Urinary bladder (tissue), 4 donors: ENCODE results near the gene KIF6. TPM values are rescaled to one million over a fixed set of nuclear protein-coding genes. Genes with fewer than 3 reads are reported as not detected.

Experiments used
- DNase-seq: peaks from one replicate; pipeline ENCODE4 v3.0.0-alpha.2; 2015; ENCODE audit errors: extremely low spot score
- H3K27ac ChIP-seq: one replicate; pipeline ENCODE4 v1.5.1; 2013; ENCODE audit warnings: low read depth, mild to moderate bottlenecking, moderate library complexity
- H3K36me3 ChIP-seq: one replicate; pipeline ENCODE4 v1.6.1; 2013; ENCODE audit warnings: mild to moderate bottlenecking, moderate library complexity; ENCODE audit not compliant: insufficient read depth
- H3K4me1 ChIP-seq: one replicate; pipeline ENCODE4 v1.6.1; 2013; ENCODE audit warnings: mild to moderate bottlenecking, moderate library complexity; ENCODE audit not compliant: insufficient read depth
- H3K4me3 ChIP-seq: one replicate; pipeline ENCODE4 v1.5.1; 2013; ENCODE audit warnings: low read depth, low read length
- WGBS: extraction: QIAGEN DNeasy Blood & Tissue Kit; methylation state at CpG from one replicate; pipeline ENCODE4 v1.1.7; 2013; 5-methylcytosine and 5-hydroxymethylcytosine counted together
- polyA plus RNA-seq: library from polyadenylated mRNA; stranded (reverse); fragments of 200-250 nt; gene quantifications from one replicate; pipeline ENCODE4 v1.2.3, GENCODE V29; 2013
- total RNA-seq: library from RNA; depleted of rRNA; stranded (reverse); fragments of >200 nt; gene quantifications from one replicate; pipeline ENCODE4 v1.2.3, GENCODE V29; 2014
- donor health status: healthy with polysubstance abuse.
- donor health status: healthy.

Gene KIF6
- total and polyA plus RNA-seq, 2 donors, result 0.14 to 1.1 TPM

DNA sequence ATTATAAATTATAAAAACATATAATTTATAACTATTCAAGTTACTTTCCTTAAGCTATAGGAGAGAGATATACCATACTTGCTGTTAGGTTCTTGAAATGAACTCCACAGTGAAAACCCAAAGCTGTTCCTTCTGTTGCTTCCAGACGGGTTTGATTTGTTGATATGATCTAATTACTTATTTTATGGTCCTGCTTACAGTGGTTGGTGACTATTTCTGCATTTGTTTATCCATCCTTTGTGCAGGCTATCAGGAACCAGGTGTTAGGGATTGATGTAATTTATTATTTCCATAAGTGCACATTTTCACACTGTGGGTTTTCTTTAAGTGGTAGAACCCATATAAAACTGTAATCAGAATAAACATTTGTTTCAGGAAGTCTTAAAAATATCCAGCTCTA is 167.1 kb downstream of the KIF6 start:
- Histone ChIP-seq H3K36me3 (no peaks in the 10 kb centered on the region), H3K27ac (no peak overlapping the region), H3K4me1 (no peaks in the 10 kb centered on the region), H3K4me3 (no peak overlapping the region)
- WGBS, result 45% methylated on average over 1 of the region's 1 CpG
- no peak for DNase-seq

GRCh38 chr6:39555136-39555535 is 170.1 kb downstream of the KIF6 start:
- Histone ChIP-seq H3K4me3 (no peak overlapping the region), H3K27ac (no peak overlapping the region), H3K36me3 (no peaks in the 10 kb centered on the region), H3K4me1 (no peaks in the 10 kb centered on the region)
- 88% methylated on average over 3 of the region's 3 CpGs for WGBS
- DNase-seq, result no peak

DNA sequence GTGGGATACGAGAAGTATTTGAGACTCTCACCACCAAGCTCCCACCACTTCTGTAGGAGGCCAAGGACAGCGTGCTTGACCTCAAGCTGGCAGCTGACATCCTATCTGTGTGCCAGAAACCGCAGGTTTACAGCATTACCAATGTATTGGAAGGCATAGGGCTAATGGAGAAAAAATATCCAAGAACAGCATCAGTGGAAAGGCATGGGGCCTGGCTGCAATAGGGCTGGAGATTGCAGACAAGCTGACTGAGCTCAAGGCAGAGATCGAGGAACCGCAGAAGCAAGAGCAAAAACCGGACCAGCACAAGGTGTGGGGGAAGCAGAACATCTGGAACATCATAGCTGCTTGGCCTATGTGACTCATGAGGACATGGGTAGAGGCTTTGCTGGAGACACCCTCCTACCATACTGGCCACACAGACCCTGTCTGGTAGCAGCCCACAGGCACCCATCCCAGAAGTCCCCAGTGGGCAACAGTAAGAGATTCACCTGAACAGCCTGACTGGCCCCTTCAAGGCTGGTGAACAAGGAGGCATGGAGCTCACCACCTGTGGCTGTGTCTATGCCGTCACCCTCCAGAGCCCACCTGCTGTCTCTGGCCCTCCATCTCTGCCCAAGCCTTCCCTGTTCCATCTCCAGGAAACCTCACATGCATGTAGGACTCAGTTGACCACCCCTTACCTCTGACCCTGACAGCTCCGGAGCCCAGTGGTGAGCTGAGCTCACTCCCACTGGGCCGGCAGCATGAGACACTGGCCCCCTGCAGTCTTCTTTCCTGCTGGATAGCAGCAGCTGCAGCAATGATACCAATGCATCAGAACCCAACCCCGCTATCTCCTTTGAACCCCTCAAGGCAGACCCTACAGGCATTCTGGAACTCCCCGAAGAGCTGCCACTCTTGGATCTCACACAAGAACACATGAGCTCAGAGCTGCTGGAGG is 171.1 kb downstream of the KIF6 start:
- no peak overlapping the region for H3K27ac ChIP-seq
- no peak for DNase-seq

GRCh38 chr6:39553029-39553428 is 172.2 kb downstream of the KIF6 start:
- Histone ChIP-seq H3K4me1 (no peaks in the 10 kb centered on the region), H3K27ac (no peak overlapping the region), H3K4me3 (no peak overlapping the region), H3K36me3 (no peaks in the 10 kb centered on the region)
- no peak for DNase-seq

More for the DNA sequence above, 171.1 kb downstream of the KIF6 start:
- no peaks in the 10 kb centered on the region for H3K36me3 ChIP-seq
- H3K4me3 ChIP-seq, result no peak overlapping the region
- H3K4me1 ChIP-seq, result no peaks in the 10 kb centered on the region
- WGBS, result 91% methylated on average over 11 of the region's 11 CpGs

DNA sequence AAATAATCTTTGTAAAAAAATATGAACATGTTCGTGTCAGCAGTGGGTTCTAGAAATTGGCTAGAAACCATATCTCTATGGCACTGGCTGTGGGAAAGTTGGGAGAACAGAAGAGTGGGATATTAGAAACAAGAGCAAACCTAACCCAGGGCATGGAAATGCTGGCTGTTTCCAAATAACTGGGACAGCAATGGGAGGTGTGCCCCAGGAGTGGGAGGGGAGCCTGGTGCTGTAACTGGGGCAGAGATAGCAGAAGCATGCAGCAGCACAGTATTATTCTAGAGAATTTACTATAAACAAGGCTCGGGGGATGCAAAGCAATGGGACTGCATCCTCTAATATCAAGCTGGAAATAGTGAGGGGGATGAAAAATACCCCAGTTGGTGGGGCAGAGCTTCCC is 175.0 kb downstream of the KIF6 start:
- H3K36me3 ChIP-seq, result no peaks in the 10 kb centered on the region
- WGBS, result 59% methylated on average over 2 of the region's 2 CpGs
- H3K4me3 ChIP-seq, result no peak overlapping the region
- no peaks in the 10 kb centered on the region for H3K4me1 ChIP-seq
- no peak for DNase-seq
- H3K27ac ChIP-seq, result no peak overlapping the region

DNA sequence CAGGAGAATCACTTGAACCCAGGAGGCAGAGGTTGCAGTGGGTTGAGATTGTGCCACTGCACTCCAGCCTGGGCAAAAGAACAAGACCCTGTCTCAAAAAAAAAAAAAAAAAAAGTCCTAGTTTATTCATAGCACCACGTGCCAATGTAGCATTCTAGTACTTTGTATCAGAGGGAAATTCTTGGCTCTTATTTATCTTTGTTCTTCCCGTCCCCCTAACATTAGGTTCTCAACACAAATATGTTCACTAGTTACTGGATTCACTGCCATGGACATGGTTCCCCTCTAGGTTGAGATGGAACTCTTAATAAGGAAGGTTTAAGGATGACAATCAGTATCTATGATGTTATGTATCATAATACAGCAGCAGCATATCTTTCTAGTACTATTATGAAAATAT is 178.5 kb downstream of the KIF6 start:
- H3K27ac ChIP-seq, result no peak overlapping the region
- WGBS, result 26% methylated on average over 2 of the region's 2 CpGs
- H3K36me3 ChIP-seq, result no peaks in the 10 kb centered on the region
- no peaks in the 10 kb centered on the region for H3K4me1 ChIP-seq
- no peak for DNase-seq
- H3K4me3 ChIP-seq, result no peak overlapping the region

DNA sequence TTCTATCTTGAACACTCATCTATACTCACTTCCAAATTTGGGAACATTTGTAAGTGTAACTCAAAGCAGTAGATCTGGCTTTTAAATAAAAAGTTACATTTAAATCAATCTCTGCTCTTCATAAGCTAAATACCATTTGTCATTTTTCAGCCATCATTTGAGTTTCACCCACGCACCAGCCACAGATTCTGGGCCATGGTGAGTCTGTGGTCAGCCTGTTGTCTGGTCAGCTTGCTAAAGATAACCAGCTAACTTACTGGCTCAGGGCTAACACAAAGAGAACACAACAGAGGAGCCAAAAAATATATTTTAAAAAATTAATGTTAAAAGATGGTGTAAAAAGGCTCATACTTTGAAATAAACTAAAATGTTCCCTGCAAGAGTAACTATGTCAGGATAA is 181.3 kb downstream of the KIF6 start:
- no peak for DNase-seq
- Histone ChIP-seq H3K27ac (no peak overlapping the region), H3K4me1 (no peaks in the 10 kb centered on the region), H3K36me3 (no peaks in the 10 kb centered on the region), H3K4me3 (no peak overlapping the region)
- WGBS, result 86% methylated on average over 1 of the region's 1 CpG

GRCh38 chr6:39543095-39543494 is 182.1 kb downstream of the KIF6 start:
- DNase-seq, result no peak
- no peak overlapping the region for H3K4me3 ChIP-seq
- H3K27ac ChIP-seq, result no peak overlapping the region
- no peaks in the 10 kb centered on the region for H3K4me1 ChIP-seq
- H3K36me3 ChIP-seq, result no peaks in the 10 kb centered on the region
- 12% methylated on average over 2 of the region's 2 CpGs for WGBS

DNA sequence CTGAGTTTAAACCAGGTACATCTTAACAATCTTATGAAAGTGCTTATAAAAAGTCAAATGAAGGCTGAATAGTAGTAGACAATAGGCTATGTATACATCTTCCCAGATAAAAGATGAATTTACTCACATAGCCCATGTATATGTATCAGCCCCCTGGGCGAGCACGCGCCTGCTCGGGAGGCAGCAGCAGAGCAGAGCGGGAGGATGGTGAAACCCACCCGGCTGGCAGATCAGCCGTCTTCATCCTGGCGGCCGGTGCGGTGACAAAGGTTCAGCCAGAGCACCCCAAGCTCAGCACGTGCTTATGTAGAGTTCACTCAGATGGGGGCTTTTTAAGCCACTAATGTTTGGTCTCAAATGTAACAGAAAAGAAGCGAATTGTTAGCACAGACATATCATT is 184.8 kb downstream of the KIF6 start:
- Histone ChIP-seq H3K4me3 (no peak overlapping the region), H3K27ac (no peak overlapping the region), H3K36me3 (no peaks in the 10 kb centered on the region), H3K4me1 (no peaks in the 10 kb centered on the region)
- no peak for DNase-seq
- 94% methylated on average over 12 of the region's 12 CpGs for WGBS

DNA sequence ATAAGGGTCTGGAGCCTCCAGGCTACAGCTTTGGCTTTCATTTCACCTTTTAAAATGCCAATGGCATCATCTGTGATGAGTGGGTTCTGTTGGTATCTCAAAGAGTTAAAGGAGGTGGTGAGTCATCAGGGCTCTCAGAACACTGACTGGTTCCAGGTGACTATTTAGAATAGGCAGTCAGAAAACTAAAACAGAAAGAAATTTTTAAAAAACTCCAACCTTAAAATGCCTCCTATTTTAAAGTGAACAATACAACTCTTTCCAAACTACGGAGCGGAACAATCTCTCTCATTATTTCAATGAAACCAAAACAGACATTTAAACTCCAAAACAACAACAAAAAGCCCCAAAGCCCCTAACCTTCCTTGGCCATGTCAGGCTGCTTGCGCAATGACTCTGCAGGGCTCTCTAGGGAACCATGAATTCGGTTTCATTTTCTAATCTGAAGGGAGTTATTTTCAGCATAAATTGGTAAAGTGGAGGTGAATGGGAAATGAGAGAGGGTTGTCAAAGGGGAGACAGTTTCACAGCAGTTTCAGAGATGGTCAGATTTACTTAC is 194.9 kb downstream of the KIF6 start:
- 57% methylated on average over 4 of the region's 4 CpGs for WGBS
- Histone ChIP-seq H3K4me3 (no peak overlapping the region), H3K4me1 (no peaks in the 10 kb centered on the region), H3K36me3 (no peaks in the 10 kb centered on the region), H3K27ac (no peak overlapping the region)
- no peak for DNase-seq

GRCh38 chr6:39527792-39528564 is 197.2 kb downstream of the KIF6 start:
- WGBS, result 80% methylated on average over 2 of the region's 2 CpGs
- no peaks in the 10 kb centered on the region for H3K36me3 ChIP-seq
- no peak overlapping the region for H3K4me3 ChIP-seq
- no peaks in the 10 kb centered on the region for H3K4me1 ChIP-seq
- no peak for DNase-seq
- H3K27ac ChIP-seq, result no peak overlapping the region

DNA sequence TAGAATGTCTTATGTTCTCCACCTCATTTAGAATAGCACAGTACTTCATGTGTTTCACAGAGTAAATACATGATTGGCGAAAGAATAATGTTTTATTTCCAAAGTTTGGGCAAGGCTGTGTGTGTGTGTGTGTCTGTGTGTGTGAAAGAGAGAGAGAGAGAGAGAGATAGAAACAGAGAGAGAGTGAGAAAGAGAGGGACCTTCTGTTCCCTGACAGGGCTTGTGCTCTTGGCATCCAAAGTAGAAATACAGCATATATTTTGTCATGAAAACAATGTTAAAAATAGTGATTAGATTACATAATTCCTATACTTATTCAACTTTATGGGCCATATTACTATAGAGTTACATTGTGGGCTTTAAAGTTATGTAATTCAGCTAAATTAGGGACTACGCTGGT is 201.2 kb downstream of the KIF6 start:
- H3K36me3 ChIP-seq, result no peaks in the 10 kb centered on the region
- no peak for DNase-seq

DNA sequence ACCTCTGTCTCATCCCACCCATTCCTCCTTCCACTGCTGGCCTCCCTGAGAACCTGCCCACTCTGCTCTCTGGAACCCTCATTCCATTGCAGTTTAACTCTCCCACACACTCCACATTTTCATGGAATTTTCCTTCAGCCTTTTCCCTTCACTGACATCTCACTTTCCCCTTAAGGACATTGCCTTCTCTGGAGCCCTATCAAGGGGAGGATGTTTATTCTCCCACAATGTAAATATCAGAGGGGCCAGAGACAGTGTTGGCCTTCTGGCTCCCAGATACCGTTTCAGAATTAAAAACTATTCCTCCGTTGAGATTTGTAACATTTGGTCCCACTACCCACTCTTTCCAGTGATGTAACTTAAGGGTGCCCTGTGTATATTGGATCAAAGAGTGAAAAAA is 203.2 kb downstream of the KIF6 start:
- 34% methylated on average over 2 of the region's 2 CpGs for WGBS
- H3K4me3 ChIP-seq, result no peak overlapping the region
- DNase-seq, result no peak
- H3K36me3 ChIP-seq, result no peaks in the 10 kb centered on the region
- no peak overlapping the region for H3K27ac ChIP-seq
- no peaks in the 10 kb centered on the region for H3K4me1 ChIP-seq

More for the DNA sequence above, 201.2 kb downstream of the KIF6 start:
- Histone ChIP-seq H3K27ac (no peak overlapping the region), H3K4me1 (no peaks in the 10 kb centered on the region), H3K4me3 (no peak overlapping the region)
- 81% methylated on average over 2 of the region's 2 CpGs for WGBS

DNA sequence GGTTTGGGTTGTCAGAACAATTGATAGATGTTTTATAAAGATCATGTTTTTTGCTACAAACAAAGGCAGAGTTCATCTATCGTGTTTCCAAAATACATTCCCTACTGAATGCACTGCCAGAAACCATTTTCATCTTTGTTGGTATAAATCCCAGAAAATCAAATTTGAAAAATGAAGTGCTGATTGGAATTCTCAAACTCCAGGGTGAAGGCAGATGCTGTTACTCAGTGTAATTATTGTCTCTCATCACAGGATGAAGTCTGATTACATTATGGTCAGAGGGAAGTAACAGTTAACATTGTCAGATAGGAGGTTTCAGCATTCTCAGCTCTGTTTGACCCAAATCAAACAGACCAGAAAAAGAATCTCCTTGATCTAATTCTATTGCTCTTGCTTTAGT is 204.3 kb downstream of the KIF6 start:
- Histone ChIP-seq H3K4me3 (no peak overlapping the region), H3K36me3 (no peaks in the 10 kb centered on the region), H3K4me1 (no peaks in the 10 kb centered on the region), H3K27ac (no peak overlapping the region)
- DNase-seq, result no peak
- WGBS, result 55% methylated on average over 1 of the region's 1 CpG
